Loucy (cell line): ENCODE results near the gene STRBP.

Source experiments
- EZH2phosphoT487 ChIP-seq: fragments of 200-600 bp; IDR thresholded peaks from 2 replicates; pipeline ENCODE4 v1.6.1; 2018; ENCODE audit warnings: antibody characterized with exemption, mild to moderate bottlenecking, moderate library complexity, borderline replicate concordance
- TF ChIP-seq, protein P1 (sequence below): fragments of 200-600 bp; sonication (generic); conservative IDR thresholded peaks from 2 replicates; pipeline ENCODE4 v1.5.1; 2014; ENCODE audit warnings: mild to moderate bottlenecking, antibody characterized with exemption, low read length

DNA sequence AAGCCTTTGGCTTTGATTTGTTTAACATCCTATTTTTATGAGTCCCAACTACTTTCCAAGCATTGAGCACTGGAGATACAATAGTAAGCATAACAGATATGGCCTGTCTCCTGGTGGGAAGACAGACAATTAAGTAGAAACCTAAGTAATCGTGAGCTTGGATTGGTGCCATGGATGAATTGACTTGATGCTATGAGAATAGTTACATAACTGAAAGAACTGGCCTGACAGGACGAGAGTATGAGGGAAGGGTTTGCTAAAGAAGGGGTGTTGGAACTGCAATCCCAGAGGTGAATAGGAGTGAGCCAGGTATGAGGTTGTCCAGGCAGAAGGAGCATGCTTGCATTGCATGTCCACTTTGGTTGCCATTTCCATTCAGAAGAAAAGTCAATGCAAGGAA, 182.5 kb downstream of the STRBP start:
- TF ChIP-seq, protein P1, sequence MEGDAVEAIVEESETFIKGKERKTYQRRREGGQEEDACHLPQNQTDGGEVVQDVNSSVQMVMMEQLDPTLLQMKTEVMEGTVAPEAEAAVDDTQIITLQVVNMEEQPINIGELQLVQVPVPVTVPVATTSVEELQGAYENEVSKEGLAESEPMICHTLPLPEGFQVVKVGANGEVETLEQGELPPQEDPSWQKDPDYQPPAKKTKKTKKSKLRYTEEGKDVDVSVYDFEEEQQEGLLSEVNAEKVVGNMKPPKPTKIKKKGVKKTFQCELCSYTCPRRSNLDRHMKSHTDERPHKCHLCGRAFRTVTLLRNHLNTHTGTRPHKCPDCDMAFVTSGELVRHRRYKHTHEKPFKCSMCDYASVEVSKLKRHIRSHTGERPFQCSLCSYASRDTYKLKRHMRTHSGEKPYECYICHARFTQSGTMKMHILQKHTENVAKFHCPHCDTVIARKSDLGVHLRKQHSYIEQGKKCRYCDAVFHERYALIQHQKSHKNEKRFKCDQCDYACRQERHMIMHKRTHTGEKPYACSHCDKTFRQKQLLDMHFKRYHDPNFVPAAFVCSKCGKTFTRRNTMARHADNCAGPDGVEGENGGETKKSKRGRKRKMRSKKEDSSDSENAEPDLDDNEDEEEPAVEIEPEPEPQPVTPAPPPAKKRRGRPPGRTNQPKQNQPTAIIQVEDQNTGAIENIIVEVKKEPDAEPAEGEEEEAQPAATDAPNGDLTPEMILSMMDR: no peak
- no peak for TF ChIP-seq EZH2phosphoT487
